ENCODE results near the gene SEPTIN8.
A peak's percentile ranks its signal among the peaks of the same experiment; 100 is the strongest.

Gene SEPTIN8

GRCh38 chr5:132718544-132719312 is 58.3 kb downstream of the SEPTIN8 start:
- DNase-seq (ENCODE audit: insufficient read length, low spot score) (no peak), FAIRE-seq (no peak)
- TF ChIP-seq POLR2A (IDR thresholded peaks at IDR 0.05; ENCODE audit: low read depth, low read length) = no peak

- FAIRE-seq (peak; percentile 78), DNase-seq (ENCODE audit: insufficient read length, low spot score) (no peak)
- no peak for TF ChIP-seq POLR2A (IDR thresholded peaks at IDR 0.05; ENCODE audit: low read depth, low read length)
Measured at GRCh38 chr5:132714456-132715307, 62.4 kb downstream of the SEPTIN8 start.

- DNase-seq (ENCODE audit: insufficient read length, low spot score) = no peak
- no peak for FAIRE-seq
- TF ChIP-seq POLR2A (IDR thresholded peaks at IDR 0.05; ENCODE audit: low read depth, low read length) = no peak
Measured at GRCh38 chr5:132708645-132709044, 68.4 kb downstream of the SEPTIN8 start.

- peak; percentile 80 for FAIRE-seq
- TF ChIP-seq POLR2A (IDR thresholded peaks at IDR 0.05; ENCODE audit: low read depth, low read length) = no peak
- DNase-seq (ENCODE audit: insufficient read length, low spot score) = peak; percentile 6
Measured at GRCh38 chr5:132704875-132705274, 72.2 kb downstream of the SEPTIN8 start.
